LNCaP clone FGC (cell line): ENCODE measurements around the gene ZNF644.
"Not testable (repeated sequence)": the region's sequence is repeated elsewhere in the genome, so short reads cannot be mapped to it uniquely, and the experiment has no call there.

Experiments used
- DNase-seq: peaks from one replicate; pipeline ENCODE4 v3.0.0-alpha.2; 2011; ENCODE audit warnings: low read depth
- H3K4me3 ChIP-seq: 2 replicates; pipeline ENCODE4 v1.5.1; 2011; ENCODE audit warnings: mild to moderate bottlenecking, low read depth, low read length, control low read depth
- CTCF ChIP-seq: IDR thresholded peaks from 2 replicates; pipeline ENCODE4 v1.5.1; 2012; ENCODE audit warnings: mild to moderate bottlenecking; ENCODE audit not compliant: control insufficient read depth, insufficient read depth; ENCODE audit errors: extremely low read depth

The ZNF644 gene

GRCh38 chr1:90911353-90911752 lies 110.5 kb downstream of the ZNF644 start:
- DNase-seq: no peak
- TF ChIP-seq CTCF: no peak

GRCh38 chr1:90902672-90903071 lies 119.2 kb downstream of the ZNF644 start:
- no peak for DNase-seq
- no peak overlapping the region for H3K4me3 ChIP-seq
- no peak for TF ChIP-seq CTCF

More at GRCh38 chr1:90911353-90911752, 110.5 kb downstream of the ZNF644 start:
- no peak overlapping the region for H3K4me3 ChIP-seq

GRCh38 chr1:90899263-90899662 lies 122.6 kb downstream of the ZNF644 start:
- DNase-seq: no peak
- no peak overlapping the region for H3K4me3 ChIP-seq
- no peak for TF ChIP-seq CTCF

- not testable (repeated sequence) for DNase-seq, H3K4me3 ChIP-seq
These were observed 128.2 kb downstream of the ZNF644 start for GRCh38 chr1:90893679-90894078.

GRCh38 chr1:90892884-90893283 lies 129.0 kb downstream of the ZNF644 start:
- DNase-seq, H3K4me3 ChIP-seq: not testable (repeated sequence)

- DNase-seq, H3K4me3 ChIP-seq: not testable (repeated sequence)
These were observed 129.6 kb downstream of the ZNF644 start for GRCh38 chr1:90892196-90892595.

GRCh38 chr1:90891756-90892155 lies 130.1 kb downstream of the ZNF644 start:
- DNase-seq, H3K4me3 ChIP-seq: not testable (repeated sequence)

GRCh38 chr1:90882221-90882620 lies 139.6 kb downstream of the ZNF644 start:
- no peak for DNase-seq
- no peak overlapping the region for H3K4me3 ChIP-seq
- no peak for TF ChIP-seq CTCF

- H3K4me3 ChIP-seq: no peak overlapping the region
- no peak for DNase-seq
- TF ChIP-seq CTCF: no peak
These were observed 140.8 kb downstream of the ZNF644 start for GRCh38 chr1:90881034-90881433.
